Epithelial cell of esophagus (primary cell): ENCODE results near the gene AFAP1L2.

Source experiments
- DNase-seq: peaks from one replicate; pipeline ENCODE4 v3.0.0; 2010; ENCODE audit warnings: low read depth
- H3K4me3 ChIP-seq: 2 replicates; pipeline ENCODE4 v1.5.1; 2011; ENCODE audit warnings: mild to moderate bottlenecking, low read length, control low read depth
- CTCF ChIP-seq: IDR thresholded peaks from 2 replicates; pipeline ENCODE4 v1.5.1; 2011; ENCODE audit warnings: low read depth, mild to moderate bottlenecking, low read length, control low read depth, inconsistent platforms; ENCODE audit not compliant: insufficient read depth; ENCODE audit errors: missing control alignments

The AFAP1L2 gene

GRCh38 chr10:114363745-114364454, 40.4 kb downstream of the AFAP1L2 start:
- DNase-seq, result no peak
- H3K4me3 ChIP-seq, result no peak overlapping the region
- TF ChIP-seq CTCF, result no peak

GRCh38 chr10:114362826-114363355, 41.4 kb downstream of the AFAP1L2 start:
- DNase-seq, result peak; percentile 50
- H3K4me3 ChIP-seq, result no peak overlapping the region
- TF ChIP-seq CTCF, result no peak

- no peak for DNase-seq
- H3K4me3 ChIP-seq, result no peak overlapping the region
- no peak for TF ChIP-seq CTCF
Measured at GRCh38 chr10:114359953-114360345, 44.4 kb downstream of the AFAP1L2 start.

DNA sequence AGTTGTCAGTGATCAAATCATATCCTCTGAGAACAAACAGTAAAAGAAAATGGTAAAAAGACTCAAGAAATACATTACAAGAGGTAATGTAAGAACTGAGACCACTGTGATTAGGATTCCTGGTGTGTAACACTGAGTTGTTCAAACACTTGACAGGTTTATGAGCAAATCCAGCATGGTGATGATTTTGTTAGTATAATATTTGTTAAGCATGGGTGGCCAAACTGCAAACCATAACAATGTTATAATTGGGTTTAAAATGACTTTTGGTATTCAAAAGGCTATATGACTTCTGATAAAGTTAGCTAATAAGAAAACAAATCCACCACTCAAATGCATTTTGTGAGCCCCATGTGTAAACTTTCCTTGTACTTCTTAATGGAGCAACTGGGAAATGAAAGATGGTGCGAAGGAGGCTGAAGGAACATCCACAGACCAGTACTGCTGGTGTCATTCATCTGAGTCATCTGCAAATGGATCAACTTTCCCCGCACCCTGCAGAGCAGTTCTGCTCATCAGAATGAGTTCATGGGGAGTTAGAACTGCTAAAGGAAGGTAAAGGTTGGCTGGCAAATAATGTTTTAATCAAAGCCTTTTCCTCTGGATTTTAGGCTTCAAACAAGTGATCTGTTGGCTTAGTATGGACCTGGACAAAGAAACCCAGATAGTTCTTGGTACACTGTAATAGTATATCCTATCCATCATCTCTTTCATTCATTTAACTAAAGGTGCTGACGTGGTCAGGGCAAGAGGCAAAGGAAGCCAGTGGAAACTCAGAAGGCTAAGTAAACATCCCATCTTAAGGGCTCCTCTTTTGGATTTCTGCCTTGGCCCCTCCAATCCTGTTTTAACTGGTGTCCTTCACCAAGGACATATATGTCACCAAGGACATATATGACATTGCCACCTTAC, 45.0 kb downstream of the AFAP1L2 start:
- no peak for TF ChIP-seq CTCF
- peak; percentile 64 for DNase-seq

DNA sequence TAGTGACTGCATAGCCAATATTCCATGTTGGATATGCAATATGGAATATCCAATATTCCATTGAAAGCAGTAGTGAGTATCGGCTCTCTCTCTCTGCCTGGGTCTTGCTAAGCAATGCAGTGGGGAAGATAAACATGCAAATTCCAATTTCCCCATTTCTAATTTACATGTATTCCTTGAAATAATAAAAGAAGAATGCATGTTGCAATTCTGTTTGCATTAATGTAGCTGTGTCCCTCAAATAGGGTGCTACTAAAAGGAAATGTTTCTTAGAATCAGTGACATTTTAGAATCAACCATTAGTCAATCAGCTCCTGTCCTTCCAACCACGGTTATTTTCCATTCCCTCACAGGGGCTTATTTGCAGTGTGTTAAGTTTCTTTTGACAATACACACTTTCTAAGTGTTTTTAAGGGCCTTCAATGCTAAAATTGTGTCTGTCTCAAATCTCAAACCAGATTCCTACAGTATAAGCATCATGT, 46.7 kb downstream of the AFAP1L2 start:
- no peak for DNase-seq
- no peak overlapping the region for H3K4me3 ChIP-seq
- TF ChIP-seq CTCF, result no peak

More for the DNA sequence above, 45.0 kb downstream of the AFAP1L2 start:
- no peak overlapping the region for H3K4me3 ChIP-seq

- H3K4me3 ChIP-seq, result no peak overlapping the region
- peak; percentile 52 for DNase-seq
- no peak for TF ChIP-seq CTCF
Measured at GRCh38 chr10:114356751-114357514, 47.4 kb downstream of the AFAP1L2 start.
